ENCODE results near the gene SLC6A6.
A peak's percentile ranks its signal among the peaks of the same experiment; 100 is the strongest.

Gene SLC6A6

DNA sequence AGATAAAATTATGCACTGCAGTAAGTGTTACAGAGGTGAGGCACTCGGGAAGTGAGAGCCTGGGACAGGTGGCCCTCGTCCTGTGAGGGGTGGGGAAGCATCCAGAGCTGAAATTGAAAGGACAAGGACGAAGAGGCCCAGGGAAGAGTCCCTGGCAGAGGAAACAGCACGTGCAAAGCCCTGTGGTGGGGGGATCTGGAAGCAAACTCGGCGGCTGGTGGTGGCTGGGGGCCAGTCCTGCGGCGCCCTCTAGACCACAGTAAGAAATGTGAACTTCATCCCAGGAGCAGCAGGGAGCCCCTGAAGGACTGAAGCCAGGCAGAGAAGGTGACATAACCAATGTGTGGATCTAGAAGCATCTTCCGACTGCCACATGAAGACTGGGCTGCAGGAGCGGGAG, 94.9 kb downstream of the SLC6A6 start:
- Histone ChIP-seq H3K4me3 (ENCODE audit: low read depth, low read length) (no peak overlapping the region), H3K9me3 (no peaks in the 10 kb centered on the region), H3K27me3 (no peaks in the 10 kb centered on the region), H3K36me3 (no peaks in the 10 kb centered on the region), H3K4me1 (no peaks in the 10 kb centered on the region)
- no peak for DNase-seq
- TF ChIP-seq, protein P1, sequence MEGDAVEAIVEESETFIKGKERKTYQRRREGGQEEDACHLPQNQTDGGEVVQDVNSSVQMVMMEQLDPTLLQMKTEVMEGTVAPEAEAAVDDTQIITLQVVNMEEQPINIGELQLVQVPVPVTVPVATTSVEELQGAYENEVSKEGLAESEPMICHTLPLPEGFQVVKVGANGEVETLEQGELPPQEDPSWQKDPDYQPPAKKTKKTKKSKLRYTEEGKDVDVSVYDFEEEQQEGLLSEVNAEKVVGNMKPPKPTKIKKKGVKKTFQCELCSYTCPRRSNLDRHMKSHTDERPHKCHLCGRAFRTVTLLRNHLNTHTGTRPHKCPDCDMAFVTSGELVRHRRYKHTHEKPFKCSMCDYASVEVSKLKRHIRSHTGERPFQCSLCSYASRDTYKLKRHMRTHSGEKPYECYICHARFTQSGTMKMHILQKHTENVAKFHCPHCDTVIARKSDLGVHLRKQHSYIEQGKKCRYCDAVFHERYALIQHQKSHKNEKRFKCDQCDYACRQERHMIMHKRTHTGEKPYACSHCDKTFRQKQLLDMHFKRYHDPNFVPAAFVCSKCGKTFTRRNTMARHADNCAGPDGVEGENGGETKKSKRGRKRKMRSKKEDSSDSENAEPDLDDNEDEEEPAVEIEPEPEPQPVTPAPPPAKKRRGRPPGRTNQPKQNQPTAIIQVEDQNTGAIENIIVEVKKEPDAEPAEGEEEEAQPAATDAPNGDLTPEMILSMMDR (IDR thresholded peaks at IDR 0.05; ENCODE audit: low read depth, low read length), result peak; percentile 13; the same call in 1 of the 2 replicates

- DNase-seq, result no peak
- Histone ChIP-seq H3K27me3 (no peaks in the 10 kb centered on the region), H3K36me3 (no peaks in the 10 kb centered on the region), H3K4me3 (ENCODE audit: low read depth, low read length) (no peak overlapping the region), H3K4me1 (no peaks in the 10 kb centered on the region), H3K9me3 (no peaks in the 10 kb centered on the region)
- TF ChIP-seq, protein P1 (IDR thresholded peaks at IDR 0.05; ENCODE audit: low read depth, low read length), result no peak
Measured at GRCh38 chr3:14502472-14502871, 100.1 kb downstream of the SLC6A6 start.

DNA sequence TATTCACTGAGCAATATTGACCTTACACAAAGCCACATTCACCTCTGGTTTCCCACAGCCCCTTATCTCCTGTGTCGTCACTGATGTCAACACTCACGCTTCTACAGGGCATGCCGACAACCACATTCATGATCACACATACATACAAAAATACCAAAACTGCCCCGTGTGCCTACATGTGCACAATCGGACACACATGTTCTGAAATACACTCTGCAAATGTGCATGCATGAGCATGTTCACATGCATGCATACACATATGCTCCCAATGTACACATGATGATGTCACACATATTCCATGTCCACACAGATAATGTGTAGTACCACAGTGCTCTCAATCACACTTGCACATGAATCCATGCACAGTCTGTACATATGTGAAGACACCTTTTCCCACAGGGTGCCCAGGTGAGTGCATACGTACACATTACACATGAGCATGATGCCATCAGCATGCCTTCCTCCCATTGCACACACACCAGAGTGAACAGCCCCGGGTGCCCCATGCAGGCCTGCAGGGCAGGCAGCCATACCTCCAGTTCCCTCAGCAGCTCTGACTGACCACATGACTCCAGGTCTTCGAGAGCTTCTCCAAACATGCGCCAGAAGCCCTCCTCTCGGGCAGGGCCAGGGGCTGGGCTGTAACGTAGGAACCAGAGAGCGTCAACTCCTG, 100.8 kb downstream of the SLC6A6 start:
- H3K27me3 ChIP-seq, result no peaks in the 10 kb centered on the region
- H3K4me1 ChIP-seq, result no peaks in the 10 kb centered on the region
- H3K36me3 ChIP-seq, result no peaks in the 10 kb centered on the region
- H3K4me3 ChIP-seq (ENCODE audit: low read depth, low read length), result no peak overlapping the region
- H3K9me3 ChIP-seq, result no peaks in the 10 kb centered on the region
- TF ChIP-seq, protein P1 (IDR thresholded peaks at IDR 0.05; ENCODE audit: low read depth, low read length), result no peak
- DNase-seq, result no peak

DNA sequence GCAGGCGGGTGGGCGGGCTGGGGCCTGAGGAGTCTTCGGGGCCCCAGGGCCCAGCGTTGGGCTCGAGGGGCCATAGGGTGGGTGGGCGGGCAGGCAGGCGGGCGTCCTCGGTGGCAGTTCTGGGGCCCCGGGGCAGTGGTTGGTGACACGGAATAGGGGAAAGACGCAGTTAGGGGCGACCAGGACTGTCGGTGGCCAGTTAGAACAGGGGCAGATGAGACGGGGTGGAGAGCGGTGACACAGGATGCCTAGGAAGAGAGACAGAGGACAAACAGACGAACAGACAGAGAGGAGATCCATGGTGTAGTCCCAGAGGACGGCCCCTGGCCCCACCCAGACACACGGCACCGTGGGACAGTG, 101.3 kb downstream of the SLC6A6 start:
- no peaks in the 10 kb centered on the region for H3K36me3 ChIP-seq
- no peak overlapping the region for H3K4me3 ChIP-seq (ENCODE audit: low read depth, low read length)
- H3K9me3 ChIP-seq, result no peaks in the 10 kb centered on the region
- no peaks in the 10 kb centered on the region for H3K4me1 ChIP-seq
- no peak for DNase-seq
- no peaks in the 10 kb centered on the region for H3K27me3 ChIP-seq
- TF ChIP-seq, protein P1 (IDR thresholded peaks at IDR 0.05; ENCODE audit: low read depth, low read length), result no peak

GRCh38 chr3:14505001-14505802, 102.8 kb downstream of the SLC6A6 start:
- DNase-seq, result no peak
- H3K4me1 ChIP-seq, result no peaks in the 10 kb centered on the region
- TF ChIP-seq, protein P1 (IDR thresholded peaks at IDR 0.05; ENCODE audit: low read depth, low read length), result no peak
- H3K27me3 ChIP-seq, result no peaks in the 10 kb centered on the region
- H3K9me3 ChIP-seq, result no peaks in the 10 kb centered on the region
- H3K36me3 ChIP-seq, result no peaks in the 10 kb centered on the region
- H3K4me3 ChIP-seq (ENCODE audit: low read depth, low read length), result no peak overlapping the region

Measured in BE2C (cell line).